Fibroblast of lung (primary cell): Measurements from ENCODE around the gene HS6ST2. TPM values are rescaled to one million over a fixed set of nuclear protein-coding genes. Genes with fewer than 3 reads are reported as not detected.

ENCODE experiments used
- DNase-seq, 2 donors: peaks; one replicate each; pipeline versions ENCODE4 v3.0.0 to v3.0.0-alpha.2; 2010; ENCODE audit warnings: low read depth in 2 of 2
- H2AFZ ChIP-seq: 2 replicates; pipeline ENCODE4 v1.5.1; 2012; ENCODE audit warnings: low read length, control low read depth, inconsistent platforms
- H3K27ac ChIP-seq: 2 replicates; pipeline ENCODE4 v1.5.1; 2011; ENCODE audit warnings: low read length, control low read depth; ENCODE audit not compliant: insufficient read depth
- H3K27me3 ChIP-seq: 2 replicates; pipeline ENCODE4 v1.5.1; 2011; ENCODE audit warnings: mild to moderate bottlenecking, low read length; ENCODE audit not compliant: control insufficient read depth, insufficient read depth
- H3K36me3 ChIP-seq: 2 replicates; pipeline ENCODE4 v1.5.1; 2011; ENCODE audit warnings: low read length; ENCODE audit not compliant: control insufficient read depth, insufficient read depth
- H3K4me1 ChIP-seq: 2 replicates; pipeline ENCODE4 v1.5.1; 2011; ENCODE audit warnings: low read length; ENCODE audit not compliant: control insufficient read depth, insufficient read depth; ENCODE audit errors: extremely low read depth
- H3K4me2 ChIP-seq: 2 replicates; pipeline ENCODE4 v1.5.1; 2011; ENCODE audit warnings: low read length, control low read depth; ENCODE audit not compliant: insufficient read depth; ENCODE audit errors: extremely low read depth
- H3K4me3 ChIP-seq, 4 experiments: fragments of 200-600 bp in 1 of 4; sonication (generic) in 1 of 4; replicated peaks in 1 of 4; 2 replicates each; pipeline ENCODE4 v1.5.1; 2011 to 2016; ENCODE audit warnings: low read length in 4 of 4, low read depth in 3 of 4, mild to moderate bottlenecking in 3 of 4, control low read depth in 2 of 4, inconsistent platforms in 1 of 4, mixed read lengths in 1 of 4; ENCODE audit not compliant: insufficient read depth in 1 of 4; ENCODE audit errors: control extremely low read depth in 1 of 4
- H3K79me2 ChIP-seq: 2 replicates; pipeline ENCODE4 v1.5.1; 2012; ENCODE audit warnings: mild to moderate bottlenecking, low read length, inconsistent platforms; ENCODE audit not compliant: control insufficient read depth, insufficient read depth
- H3K9ac ChIP-seq: 2 replicates; pipeline ENCODE4 v1.5.1; 2011; ENCODE audit warnings: mild to moderate bottlenecking, low read length, control low read depth; ENCODE audit not compliant: insufficient read depth
- H3K9me3 ChIP-seq: 2 replicates; pipeline ENCODE4 v1.5.1; 2012; ENCODE audit warnings: low read depth, low read length; ENCODE audit not compliant: control insufficient read depth, insufficient read depth
- H4K20me1 ChIP-seq: 2 replicates; pipeline ENCODE4 v1.5.1; 2011; ENCODE audit warnings: low read length; ENCODE audit not compliant: control insufficient read depth, insufficient read depth; ENCODE audit errors: extremely low read depth
- EZH2 ChIP-seq: IDR thresholded peaks from 2 replicates; pipeline ENCODE4 v1.5.1; 2012; ENCODE audit warnings: low read length, control low read depth, mild to moderate bottlenecking; ENCODE audit errors: missing control alignments
- polyA plus RNA-seq, 2 donors: library from polyadenylated mRNA; depleted of rRNA in 1 of 2; stranded (reverse) in 1 of 2; unstranded in 1 of 2; fragments of >200 nt; gene quantifications; 2 replicates each; pipeline ENCODE4 v1.2.1, GENCODE V29; 2011 to 2012; ENCODE audit warnings: missing spikeins in 1 of 2
- total RNA-seq: library from RNA; depleted of rRNA; stranded (reverse); fragments of >200 nt; gene quantifications from 2 replicates; pipeline ENCODE4 v1.2.1, GENCODE V29; 2014
- TF ChIP-seq, protein P1 (sequence below), 2 donors: IDR thresholded peaks in 1 of 2; conservative IDR thresholded peaks in 1 of 2; 1 replicate in 1 of 2; 2 replicates in 1 of 2; pipeline ENCODE4 v1.5.1; 2011 to 2012; ENCODE audit warnings: low read length in 2 of 2, control low read depth in 1 of 2, inconsistent platforms in 1 of 2, low read depth in 1 of 2, mild to moderate bottlenecking in 1 of 2

HS6ST2 gene
- total and polyA plus RNA-seq, 2 donors (not counting 1 experiment from before 2014, with no cell fraction given), result 0.01 to 0.17 TPM

DNA sequence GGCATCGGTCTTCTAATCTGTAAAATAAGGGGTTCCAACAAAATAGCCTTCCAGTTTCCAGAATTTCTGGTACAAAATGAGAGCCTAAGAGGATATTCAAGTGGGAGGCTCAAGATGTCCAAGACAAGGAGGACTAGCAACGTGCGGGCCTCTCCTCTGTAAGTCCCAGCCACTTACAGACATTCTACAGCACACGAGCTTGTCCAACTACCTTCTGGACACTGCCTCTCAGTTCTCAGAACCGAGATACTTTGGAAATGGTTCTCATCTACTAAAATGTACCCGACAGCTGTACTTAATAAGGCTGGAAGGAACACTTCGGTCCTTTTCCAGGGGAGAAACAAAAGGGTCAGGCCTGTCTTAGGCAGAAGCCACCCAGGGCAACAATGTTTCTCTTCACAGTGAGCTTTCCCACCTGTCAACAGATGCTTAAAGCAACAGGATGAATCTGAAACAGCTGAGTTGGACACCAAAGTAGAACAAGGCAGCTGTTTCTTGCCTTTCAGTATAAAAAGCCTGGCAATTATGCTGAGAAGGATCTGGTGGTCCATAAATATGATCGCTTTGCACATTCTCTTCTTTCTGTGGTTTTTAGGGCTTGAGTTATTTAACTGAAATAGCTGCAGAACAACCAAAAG, 127.0 kb downstream of the HS6ST2 start:
- Histone ChIP-seq H3K4me3 (no peak overlapping the region), H3K4me1 (no peaks in the 10 kb centered on the region), H3K9me3 (no peaks in the 10 kb centered on the region), H3K79me2 (no peaks in the 10 kb centered on the region), H3K4me2 (no peak overlapping the region), H3K27me3 (no peaks in the 10 kb centered on the region), H2AFZ (no peak overlapping the region), H3K27ac (no peak overlapping the region), H3K36me3 (no peaks in the 10 kb centered on the region), H4K20me1 (no peaks in the 10 kb centered on the region), H3K9ac (no peak overlapping the region)
- no peak for TF ChIP-seq EZH2
- TF ChIP-seq, protein P1, sequence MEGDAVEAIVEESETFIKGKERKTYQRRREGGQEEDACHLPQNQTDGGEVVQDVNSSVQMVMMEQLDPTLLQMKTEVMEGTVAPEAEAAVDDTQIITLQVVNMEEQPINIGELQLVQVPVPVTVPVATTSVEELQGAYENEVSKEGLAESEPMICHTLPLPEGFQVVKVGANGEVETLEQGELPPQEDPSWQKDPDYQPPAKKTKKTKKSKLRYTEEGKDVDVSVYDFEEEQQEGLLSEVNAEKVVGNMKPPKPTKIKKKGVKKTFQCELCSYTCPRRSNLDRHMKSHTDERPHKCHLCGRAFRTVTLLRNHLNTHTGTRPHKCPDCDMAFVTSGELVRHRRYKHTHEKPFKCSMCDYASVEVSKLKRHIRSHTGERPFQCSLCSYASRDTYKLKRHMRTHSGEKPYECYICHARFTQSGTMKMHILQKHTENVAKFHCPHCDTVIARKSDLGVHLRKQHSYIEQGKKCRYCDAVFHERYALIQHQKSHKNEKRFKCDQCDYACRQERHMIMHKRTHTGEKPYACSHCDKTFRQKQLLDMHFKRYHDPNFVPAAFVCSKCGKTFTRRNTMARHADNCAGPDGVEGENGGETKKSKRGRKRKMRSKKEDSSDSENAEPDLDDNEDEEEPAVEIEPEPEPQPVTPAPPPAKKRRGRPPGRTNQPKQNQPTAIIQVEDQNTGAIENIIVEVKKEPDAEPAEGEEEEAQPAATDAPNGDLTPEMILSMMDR (conservative IDR thresholded peaks at IDR 0.05 in 1 of 2, IDR thresholded peaks at IDR 0.05 in 1 of 2; ENCODE audit: low read depth in 1 of 2, low read length in 2 of 2), result no peak
- no peak for DNase-seq

DNA sequence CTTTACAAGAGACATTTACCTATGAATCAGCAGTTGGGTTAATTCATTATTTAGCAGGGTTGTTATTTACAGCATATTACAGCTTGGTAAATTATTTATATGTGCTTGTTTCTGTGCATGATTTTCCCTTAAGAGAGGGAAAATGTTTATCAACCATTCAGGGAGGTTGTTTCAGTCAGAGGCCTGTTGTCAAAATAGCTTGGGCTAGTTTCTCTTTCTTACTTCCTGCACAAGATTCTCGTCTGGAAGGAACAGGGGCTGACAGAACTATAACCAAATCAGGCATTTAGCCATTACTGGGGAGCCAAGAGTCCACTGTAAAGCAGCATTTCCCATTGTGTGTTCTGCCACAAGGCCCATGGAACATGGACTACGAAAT, 135.8 kb downstream of the HS6ST2 start:
- Histone ChIP-seq H3K4me2 (no peak overlapping the region), H3K79me2 (no peaks in the 10 kb centered on the region), H3K36me3 (no peaks in the 10 kb centered on the region), H3K4me3 (no peak overlapping the region), H3K4me1 (no peaks in the 10 kb centered on the region), H3K27ac (no peak overlapping the region), H4K20me1 (no peaks in the 10 kb centered on the region), H3K9ac (no peak overlapping the region), H3K27me3 (no peaks in the 10 kb centered on the region), H3K9me3 (no peaks in the 10 kb centered on the region), H2AFZ (no peak overlapping the region)
- DNase-seq, result no peak
- TF ChIP-seq, protein P1 (conservative IDR thresholded peaks at IDR 0.05 in 1 of 2, IDR thresholded peaks at IDR 0.05 in 1 of 2; ENCODE audit: low read depth in 1 of 2, low read length in 2 of 2), result no peak

DNA sequence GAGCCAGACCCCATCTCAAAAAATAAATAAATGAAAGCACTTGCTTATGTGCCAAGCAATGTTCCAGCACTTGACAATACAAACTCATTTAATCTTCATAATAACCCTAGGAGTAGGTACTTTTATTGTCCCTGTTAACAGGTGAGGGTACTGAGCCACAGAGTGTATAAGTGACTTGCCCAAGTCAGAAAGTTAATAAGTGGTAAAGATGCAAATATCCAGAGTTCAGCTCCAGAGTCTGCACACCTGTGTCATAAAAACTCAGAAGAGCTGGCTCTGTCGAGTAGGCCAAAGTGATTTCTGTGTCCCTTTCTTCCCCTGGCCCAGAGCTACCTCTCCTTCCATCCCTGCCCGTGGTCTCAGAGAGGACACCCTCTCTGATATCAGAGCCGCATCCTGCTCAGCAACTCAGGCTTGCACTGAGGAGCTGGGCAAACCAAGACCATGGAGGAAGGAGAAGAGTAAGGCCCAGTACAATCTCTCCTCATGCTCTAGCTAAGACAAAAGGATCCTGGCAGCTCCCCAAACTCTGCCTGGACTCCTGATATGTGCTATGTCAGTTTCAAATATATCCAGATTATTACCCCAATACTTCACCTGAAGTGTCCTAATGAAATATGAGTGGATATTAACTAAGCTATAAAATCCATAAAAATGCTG, 136.3 kb downstream of the HS6ST2 start:
- H3K9me3 ChIP-seq, result no peaks in the 10 kb centered on the region
- H3K4me1 ChIP-seq, result no peaks in the 10 kb centered on the region
- no peak for DNase-seq
- TF ChIP-seq EZH2, result no peak
- TF ChIP-seq, protein P1 (conservative IDR thresholded peaks at IDR 0.05 in 1 of 2, IDR thresholded peaks at IDR 0.05 in 1 of 2; ENCODE audit: low read depth in 1 of 2, low read length in 2 of 2), result no peak
- no peak overlapping the region for H3K4me2 ChIP-seq
- no peak overlapping the region for H3K27ac ChIP-seq
- no peak overlapping the region for H3K4me3 ChIP-seq
- H3K27me3 ChIP-seq, result no peaks in the 10 kb centered on the region
- no peaks in the 10 kb centered on the region for H3K79me2 ChIP-seq
- H3K36me3 ChIP-seq, result no peaks in the 10 kb centered on the region
- no peak overlapping the region for H2AFZ ChIP-seq
- no peaks in the 10 kb centered on the region for H4K20me1 ChIP-seq
- H3K9ac ChIP-seq, result no peak overlapping the region
